SIG-M5 (cell line): Measurements from ENCODE around the gene DDX6.
"Not testable (repeated sequence)": the region's sequence is repeated elsewhere in the genome, so short reads cannot be mapped to it uniquely, and the experiment has no call there.

Experiments used
- DNase-seq: peaks from one replicate; lab custom pipeline; 2025; lab: John Stamatoyannopoulos, UW

DDX6 gene, protein sequence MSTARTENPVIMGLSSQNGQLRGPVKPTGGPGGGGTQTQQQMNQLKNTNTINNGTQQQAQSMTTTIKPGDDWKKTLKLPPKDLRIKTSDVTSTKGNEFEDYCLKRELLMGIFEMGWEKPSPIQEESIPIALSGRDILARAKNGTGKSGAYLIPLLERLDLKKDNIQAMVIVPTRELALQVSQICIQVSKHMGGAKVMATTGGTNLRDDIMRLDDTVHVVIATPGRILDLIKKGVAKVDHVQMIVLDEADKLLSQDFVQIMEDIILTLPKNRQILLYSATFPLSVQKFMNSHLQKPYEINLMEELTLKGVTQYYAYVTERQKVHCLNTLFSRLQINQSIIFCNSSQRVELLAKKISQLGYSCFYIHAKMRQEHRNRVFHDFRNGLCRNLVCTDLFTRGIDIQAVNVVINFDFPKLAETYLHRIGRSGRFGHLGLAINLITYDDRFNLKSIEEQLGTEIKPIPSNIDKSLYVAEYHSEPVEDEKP

DNA sequence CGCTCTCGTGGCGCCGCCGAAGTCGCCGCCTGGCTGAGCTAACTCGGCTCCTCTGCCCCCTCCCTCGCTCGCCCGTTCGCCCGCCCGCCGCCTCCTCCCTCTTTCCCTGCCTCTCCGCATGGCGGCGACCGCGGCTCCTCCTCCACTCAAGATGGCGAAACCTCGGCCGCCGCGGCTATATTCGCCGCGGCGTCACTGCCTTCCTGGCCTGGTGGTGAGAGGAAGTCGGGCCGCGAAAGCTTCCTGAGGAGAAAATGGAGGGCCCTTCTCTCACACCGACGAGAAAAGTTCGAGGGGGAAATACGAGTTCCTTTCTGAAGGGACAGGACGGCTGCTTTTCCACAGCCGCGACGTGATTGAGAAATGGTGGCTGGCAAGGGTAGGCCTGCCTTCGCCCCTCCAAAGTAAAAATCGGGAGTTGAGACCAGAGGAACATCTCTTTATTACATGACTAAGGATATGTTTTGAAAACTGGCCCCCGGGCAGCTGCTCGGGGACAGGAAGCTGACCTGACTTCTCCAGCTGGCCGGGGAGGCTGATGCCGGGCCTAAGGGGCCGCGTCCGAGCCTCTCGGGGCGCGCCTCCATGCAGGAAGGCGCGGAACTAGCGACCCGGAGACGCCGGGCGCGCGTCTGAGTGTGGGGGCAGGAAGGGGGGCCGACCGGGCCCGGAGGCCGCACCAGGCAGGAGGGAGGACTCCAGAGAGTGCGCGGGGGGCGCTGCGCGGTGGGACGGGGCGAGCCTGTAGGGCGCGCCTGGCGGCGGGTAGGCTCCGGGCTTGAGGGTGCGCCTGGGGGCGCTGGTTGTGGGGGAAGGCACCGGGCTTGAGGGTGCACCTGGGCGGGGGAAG is at the start of gene DDX6:
DDX6 (minus strand) TSS at position 54 of the 850 bp plus-strand sequence. CDS start 4,913 bp downstream, outside the sequence.
- DNase-seq = peak; percentile 6

DNA sequence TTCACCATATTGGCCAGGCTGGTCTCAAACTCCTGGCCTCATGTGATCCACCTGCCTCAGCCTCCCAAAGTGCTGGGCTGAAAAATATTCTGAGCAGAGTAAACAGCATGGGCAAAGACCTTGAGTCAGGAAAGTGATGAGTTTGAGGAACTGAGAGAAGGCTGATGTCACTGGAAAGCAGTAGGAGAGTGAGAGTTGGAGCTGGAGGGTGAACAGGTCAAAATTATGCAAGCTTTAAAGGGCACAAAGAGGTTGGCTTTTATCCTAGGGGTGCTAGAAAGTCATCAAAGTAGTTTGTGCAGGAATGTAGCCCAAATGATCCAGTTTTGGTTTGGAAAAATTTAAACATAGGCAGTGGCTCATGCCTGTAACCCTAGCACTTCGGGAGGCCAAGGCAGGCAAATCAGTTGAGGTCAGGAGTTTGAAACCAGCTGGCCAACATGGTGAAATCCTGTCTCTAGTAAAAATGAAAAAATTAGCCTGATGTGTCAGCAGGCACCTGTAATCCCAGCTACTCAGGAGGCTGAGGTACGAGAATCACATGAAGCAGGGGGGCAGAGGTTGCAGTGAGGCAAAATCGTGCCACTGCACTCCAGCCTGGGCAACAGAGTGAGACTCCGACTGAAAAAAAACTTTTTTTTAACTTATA is 48.1 kb upstream of the DDX6 start:
- peak; percentile 53 for DNase-seq

DNA sequence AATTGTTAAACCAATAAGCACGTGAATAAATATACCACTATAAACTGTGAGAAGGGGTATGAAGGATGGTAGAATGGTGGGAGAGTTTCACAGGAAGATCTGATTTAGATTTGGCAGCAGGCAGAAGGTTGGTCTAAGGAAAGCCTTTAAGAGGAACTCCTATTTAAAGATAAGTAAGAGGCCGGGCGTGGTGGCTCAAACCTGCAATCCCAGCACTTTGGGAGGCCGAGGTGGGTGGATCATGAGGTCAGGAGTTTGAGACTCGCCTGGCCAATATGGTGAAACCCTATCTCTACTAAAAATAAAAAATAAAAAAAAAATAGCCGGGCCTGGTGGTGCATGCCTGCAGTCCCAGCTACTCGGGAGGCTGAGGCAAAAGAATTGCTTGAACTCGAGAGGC is 46.9 kb upstream of the DDX6 start:
- DNase-seq = no peak

DNA sequence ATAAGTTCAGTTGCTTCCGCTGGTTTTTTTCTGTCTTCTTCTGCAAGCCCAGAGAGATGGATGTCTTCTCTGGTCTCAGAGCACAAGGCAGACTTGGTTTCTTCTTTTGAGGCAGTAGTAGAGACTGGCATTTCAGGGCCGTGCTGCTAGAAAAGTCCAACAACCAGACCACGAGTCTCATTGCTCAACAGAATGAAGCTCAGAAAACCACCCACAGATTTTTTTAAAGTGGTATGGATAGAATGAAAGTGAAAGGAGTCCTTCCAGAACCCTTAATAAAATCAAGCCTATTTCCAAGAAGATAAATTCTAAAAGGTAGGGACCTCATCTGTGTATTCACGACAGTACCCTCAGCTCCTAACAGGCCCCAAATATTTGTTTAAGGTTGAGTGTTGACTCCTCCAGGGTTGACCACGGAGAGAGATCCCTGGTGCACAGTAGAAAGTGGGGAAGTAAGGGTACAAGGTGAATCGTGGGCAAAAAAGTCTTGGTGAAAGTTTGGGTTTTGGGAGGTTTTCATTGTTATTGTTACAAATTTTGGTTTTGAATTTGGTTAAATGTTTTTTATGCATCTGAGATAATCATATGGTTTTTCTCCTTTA is 43.6 kb upstream of the DDX6 start:
- no peak for DNase-seq

DNA sequence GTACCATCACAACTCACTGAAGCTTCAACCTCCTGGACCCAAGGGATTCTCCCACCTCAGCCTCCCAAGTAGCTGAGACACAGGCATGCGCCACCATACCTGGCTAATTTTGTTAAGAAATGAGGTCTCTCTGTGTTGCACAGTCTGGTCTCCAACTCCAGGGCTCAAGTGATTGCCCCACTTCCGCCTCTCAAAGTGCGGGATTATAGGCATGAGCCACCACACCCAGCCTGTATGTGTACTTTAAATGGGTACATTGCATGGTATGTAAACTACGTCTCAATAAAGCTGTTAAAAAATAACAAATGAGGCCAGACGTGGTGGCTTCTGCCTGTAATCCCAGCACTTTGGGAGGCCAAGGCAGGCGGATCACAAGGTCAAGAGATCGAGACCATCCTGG is 36.2 kb upstream of the DDX6 start:
- no peak for DNase-seq

DNA sequence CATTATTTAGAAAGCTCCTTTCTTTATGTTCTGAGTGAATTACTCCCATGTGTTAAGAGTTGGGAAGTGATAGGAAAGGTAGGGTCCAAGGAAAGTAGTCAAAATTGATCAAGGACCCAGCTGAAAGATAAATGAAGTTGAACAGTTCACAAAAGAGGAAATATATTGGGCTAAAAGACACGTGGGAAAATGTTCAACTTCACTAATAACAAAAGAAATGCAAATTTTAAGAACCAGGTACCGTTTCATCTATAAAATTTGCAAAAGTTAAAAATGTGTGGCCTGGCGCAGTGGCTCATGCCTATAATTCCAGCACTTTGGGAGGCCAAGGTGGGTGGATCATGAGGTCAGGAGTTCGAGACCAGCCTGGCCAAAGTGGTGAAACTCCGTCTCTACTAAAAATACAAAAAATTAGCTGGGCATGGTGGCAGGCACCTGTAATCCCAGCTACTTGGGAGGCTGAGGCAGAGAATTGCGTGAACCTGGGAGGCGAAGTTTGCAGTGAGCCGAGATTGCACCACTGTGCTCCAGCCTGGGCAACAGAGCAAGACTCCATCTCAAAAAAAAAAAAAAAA is 32.1 kb upstream of the DDX6 start:
- DNase-seq = not testable (repeated sequence)

DNA sequence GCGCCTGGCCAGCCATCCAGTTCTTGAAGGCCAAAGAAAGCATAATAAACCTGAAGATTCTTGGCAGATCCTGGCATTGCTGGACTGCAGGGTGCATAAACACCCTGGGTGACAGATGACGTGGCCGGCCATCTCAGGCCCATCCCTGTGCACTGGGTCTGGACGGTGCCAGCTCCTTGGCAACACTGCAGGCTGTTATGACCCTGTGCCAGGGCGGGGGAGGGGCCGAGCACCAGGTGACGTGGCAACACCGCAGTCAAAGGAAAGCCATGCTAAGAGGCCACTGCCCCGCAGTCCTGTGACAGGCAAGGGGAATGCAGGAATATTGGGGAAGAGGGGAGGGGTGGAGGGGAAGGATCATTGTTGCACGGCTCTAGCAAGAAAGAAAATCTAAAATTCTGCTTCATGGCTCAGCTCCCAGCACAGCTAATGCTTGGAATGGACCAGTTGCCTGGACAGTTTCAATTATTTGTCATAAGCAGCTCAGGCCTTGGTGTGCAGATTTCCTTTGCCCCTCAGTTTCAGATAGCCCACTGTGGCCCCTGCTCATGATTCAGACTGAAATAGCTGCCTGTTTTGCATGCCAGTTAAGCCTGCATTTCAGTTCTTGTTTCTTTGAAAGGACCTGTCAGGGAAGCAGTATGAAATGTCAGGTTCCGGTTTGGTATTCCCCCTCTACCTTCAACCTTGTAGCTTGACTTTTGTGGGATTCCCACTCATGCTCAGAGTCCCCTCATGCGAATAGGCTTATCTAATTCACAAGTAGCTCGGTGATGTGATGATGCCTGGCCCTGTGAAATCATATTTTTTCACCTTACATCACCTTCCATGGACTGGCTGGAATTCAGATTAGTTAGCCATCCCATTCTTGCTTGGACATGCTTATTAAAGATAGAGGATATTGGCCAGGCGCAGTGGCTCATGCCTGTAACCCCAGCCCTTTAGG is 29.7 kb upstream of the DDX6 start:
- DNase-seq = no peak

DNA sequence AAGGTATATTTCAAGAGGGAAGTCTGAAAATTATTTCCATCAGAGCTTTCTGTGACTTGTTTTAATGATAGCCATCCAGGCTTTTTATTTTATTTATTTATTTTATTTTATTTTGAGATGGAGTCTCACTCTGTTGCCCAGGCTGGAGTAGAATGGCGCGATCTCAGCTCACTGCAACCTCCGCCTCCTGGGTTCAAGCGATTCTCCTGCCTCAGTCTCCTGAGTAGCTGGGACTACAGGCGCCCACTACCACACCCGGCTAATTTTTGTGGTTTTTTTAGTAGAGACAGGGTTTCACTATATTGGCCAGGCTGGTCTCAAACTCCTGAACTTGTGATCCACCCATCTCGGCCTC is 29.0 kb upstream of the DDX6 start:
- DNase-seq = not testable (repeated sequence)

DNA sequence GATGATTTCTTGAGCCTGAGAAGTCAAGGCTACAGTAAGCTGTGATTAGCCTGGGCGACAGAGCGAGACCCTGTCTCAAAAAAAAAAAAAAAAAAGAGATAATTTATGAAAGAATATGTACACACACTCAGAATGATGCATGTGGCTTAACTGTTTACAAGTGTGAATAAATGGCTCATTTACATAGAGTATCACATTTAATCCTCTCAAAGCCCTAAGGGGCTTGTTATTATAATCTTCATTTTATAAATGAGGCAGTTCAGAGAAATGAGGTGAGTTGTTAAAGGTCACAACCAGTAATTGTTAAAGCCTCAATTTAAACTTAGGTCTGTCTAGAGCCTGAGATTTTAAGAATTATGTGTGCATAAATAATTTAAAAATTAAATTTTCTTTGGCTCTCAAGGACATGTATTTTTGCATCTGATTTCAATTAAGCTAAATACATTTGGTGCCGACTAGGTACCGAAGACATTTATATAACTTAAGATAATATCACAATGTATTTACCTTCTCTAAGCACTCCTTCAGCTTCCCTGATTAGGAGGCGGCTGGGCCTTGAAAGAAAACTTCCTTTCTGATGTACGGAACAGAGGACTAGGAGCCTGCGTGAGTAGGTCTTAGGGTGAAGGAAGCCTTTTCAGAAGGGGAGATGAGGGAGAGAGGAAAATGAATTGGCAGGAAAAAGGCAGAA is 28.5 kb upstream of the DDX6 start:
- no peak for DNase-seq

DNA sequence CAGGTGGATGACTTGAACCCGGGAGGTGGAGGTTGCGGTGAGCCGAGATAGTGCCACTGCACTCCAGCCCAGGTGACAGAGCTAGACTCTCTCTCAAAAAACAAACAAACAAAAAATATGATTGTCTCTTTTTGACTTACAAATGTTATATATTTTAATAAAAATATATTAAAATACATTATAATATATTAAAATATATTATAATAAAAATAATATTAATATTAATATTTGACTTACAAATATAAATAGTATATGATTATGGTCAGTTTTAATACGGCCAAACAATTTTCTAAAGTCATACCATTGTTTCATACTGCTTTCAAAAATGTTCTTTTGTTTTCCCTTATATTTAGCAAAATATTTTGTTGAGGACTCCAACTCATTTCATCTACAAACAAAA is 27.2 kb upstream of the DDX6 start:
- no peak for DNase-seq

DNA sequence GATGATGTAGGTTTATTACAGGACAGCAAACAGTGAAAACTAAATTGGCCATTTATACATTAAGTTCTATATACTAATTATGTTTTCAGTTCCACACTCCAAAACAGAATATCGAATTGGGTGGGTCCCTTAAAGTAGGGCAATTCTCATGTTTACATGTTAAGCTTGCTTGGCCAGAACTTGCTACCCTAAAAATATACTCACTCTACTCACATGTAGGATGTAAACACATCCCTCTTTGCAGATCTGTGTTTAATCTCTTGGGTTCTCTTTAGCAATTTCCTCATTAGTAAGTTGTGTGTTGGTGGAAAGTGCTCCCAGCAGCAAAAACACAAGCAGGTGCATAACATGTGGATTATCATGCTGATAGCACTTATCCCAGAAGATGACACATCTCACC is 22.6 kb upstream of the DDX6 start:
- no peak for DNase-seq

DNA sequence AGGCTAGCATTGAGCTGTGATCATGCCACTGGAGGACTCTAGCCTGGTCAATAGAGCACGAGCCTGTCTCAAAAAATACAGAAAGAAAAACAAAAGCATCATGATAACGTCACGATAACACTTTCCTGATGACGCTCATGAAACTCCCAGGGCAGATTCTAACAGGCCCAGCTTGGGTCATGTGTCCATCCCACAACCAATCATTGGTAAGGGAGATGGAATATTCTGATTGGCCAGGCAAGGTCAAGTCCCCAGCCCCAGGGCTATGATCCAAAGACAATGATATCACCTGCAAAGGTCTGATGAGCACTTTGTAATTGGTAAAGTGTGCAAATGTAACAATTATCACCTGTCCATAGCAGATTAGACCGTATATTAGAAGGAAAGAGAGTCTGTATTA is 21.5 kb upstream of the DDX6 start:
- no peak for DNase-seq

DNA sequence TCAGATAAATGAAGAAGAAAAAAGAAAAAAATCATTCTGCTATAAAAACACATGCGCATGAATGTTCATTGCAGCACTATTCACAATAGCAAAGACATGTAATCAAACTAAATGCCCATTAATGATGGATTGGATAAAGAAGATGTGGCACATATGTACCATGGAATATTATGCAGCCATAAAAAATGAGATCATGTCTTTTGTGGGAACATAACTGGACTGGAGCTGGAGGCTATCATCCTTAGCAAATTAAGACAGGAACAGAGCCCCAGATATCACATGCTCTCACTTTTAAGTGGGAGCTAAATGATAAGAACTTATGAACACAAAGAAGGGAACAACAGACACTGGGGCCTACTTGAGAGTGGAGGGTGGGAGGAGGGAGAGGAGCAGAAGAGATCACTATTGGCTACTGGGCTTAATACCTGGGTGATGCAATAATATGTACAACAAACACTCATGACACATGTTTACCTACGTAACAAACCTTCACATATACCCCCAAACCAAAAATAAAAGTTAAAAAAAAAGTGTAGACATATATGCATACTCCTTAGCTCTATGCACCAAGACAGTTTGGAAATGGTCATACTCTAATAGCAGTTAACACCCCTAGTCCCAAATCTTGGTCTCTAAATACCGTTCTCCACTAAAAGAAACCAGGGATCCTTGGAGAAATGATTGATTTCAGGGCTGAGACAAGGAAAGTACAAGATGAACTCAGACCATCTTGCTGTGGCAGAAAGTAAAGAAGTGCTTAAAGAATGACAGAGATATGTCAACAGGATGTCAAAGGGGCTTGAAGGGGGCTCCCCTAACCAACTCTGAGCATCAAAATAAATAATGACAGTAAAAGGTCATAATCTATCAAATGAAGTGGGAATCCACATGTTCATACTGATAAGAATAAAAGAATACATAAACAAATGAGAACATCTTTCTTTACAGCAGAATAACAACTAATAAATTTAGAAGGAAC is 17.1 kb upstream of the DDX6 start:
- DNase-seq = no peak

DNA sequence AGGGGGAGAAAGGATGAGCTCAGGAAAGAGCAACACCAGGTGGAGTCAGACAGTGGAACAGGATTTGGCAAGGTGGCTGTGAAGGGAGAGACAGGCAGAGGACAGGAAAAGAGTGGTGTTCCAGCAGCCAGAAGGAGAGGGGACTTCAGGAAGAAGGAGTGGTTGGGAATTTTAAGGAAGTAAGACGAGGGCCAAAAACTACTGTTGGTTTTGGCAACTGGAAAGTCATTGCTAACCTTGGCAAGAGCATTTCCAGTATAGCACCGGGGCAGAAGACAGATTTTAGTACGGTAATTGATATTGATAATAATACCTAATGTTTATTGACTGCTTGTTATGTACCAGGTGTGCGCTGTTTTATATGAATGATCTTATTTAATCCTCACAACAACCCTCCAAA is 15.4 kb upstream of the DDX6 start:
- no peak for DNase-seq

DNA sequence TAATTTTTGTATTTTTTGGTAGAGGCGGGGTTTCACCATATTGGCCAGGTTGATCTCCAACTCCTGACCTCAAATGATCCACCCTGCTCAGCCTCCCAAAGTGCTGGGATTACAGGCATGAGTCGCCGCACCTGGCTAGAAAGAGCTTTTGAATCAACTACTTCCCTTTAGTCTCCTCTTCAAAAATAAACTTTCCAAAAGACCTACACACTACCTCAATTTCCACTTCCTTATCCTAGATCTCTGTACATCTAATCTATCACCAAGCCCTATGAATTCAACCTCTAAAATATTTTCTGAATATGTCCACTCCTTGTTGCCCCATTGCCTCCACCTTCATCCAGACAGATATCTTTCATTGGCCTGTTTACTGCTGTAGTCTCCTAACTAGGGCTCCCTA is 13.1 kb upstream of the DDX6 start:
- no peak for DNase-seq

DNA sequence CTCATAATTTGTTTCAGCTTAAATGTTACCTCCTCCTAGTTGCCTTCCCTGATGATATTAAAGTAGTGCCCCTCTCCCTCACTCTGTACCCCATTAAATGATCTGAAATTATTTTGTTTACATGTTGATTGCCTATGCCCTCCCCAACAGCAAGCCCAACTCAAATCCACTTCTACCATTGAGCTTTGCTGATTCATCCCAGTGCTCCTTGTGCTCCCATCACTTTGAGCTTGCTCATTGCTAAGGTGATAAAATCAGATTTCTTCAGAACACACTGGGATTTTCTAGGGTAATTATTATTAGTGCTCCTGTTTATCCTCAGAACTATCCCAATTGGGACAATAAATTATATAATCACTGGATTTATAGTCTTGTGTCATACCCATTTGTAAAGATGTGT is 8.4 kb upstream of the DDX6 start:
- DNase-seq = no peak

DNA sequence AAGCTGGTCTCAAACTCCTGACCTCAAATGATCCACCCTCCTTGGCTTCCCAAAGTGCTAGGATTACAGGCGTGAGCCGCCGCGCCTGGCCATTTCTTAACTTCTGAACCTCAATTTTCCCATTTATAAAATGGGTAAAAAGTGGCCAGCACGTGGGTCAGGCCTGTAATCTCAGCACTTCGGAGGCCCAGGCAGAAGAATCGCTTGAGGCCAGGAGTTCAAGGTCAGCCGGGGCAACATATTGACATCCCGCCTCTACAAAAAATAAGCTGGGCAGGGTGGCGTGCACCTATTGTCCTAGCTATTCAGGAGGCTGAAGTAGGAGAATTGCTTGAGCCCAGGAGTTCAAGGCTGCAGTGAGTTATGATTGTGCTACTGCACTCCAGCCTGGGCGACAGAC is 6.5 kb upstream of the DDX6 start:
- DNase-seq = no peak

DNA sequence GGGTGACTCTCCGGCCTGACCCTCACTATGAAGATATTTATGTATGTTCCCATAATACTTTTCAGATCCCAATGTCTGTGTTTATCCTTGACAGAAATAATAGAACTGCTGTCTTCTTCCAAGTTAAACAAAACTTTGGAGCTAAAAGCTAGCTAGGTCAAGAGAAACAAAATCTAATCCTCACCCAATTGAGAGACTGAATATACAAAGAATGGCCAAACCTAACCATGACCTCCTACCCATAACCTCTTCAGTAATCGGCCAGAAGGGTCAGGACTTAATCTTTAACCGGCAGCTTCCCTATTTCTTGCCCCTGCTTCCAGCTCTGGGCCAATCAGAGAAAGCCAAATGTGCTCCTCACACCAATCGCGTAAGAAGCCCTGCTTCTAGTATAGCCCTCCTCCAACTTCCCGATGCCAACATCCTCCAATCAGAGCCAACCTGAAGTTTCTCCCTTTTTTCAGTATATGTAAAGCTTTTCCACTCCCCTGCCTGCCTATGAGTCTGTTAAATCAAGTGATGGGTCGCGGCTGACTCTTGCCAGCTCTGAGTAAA is 1.7 kb upstream of the DDX6 start:
- peak; percentile 74 for DNase-seq
